H1 (cell line): ENCODE measurements around the gene ERO1A. TPM values are rescaled to one million over a fixed set of nuclear protein-coding genes. Genes with fewer than 3 reads are reported as not detected.

Experiments
- NRF1 ChIP-seq: IDR thresholded peaks from 2 replicates; pipeline ENCODE4 v1.6.1; 2011; ENCODE audit warnings: mild to moderate bottlenecking, low read depth, low read length, improper control_type of control experiment
- polyA plus RNA-seq, 7 experiments: library from polyadenylated mRNA; depleted of rRNA in 3 of 7; stranded (reverse) in 5 of 7; unstranded in 2 of 7; fragments of >200 nt in 5 of 7; fragments of 200-250 nt in 2 of 7; gene quantifications; 1 replicate in 5 of 7; 2 replicates in 1 of 7; 4 replicates in 1 of 7; pipeline versions ENCODE4 v1.2.1 to v1.2.3, GENCODE V29; 2011 to 2013; ENCODE audit warnings: missing spikeins in 2 of 7, mixed read lengths in 2 of 7
- total RNA-seq: library from RNA; stranded (reverse); fragmentation: NEBNext Ultra II Directional; extraction: Animal tissue kit (Norgen Biotek cat#: 25700); gene quantifications from 2 replicates; pipeline ENCODE4 v1.2.1, GENCODE V29; 2021

The ERO1A gene
- total and polyA plus RNA-seq, 2 of the 8 experiments (the other 6 are each of a cell fraction or from before 2014, with no cell fraction given): 15.7 to 42.0 TPM

DNA sequence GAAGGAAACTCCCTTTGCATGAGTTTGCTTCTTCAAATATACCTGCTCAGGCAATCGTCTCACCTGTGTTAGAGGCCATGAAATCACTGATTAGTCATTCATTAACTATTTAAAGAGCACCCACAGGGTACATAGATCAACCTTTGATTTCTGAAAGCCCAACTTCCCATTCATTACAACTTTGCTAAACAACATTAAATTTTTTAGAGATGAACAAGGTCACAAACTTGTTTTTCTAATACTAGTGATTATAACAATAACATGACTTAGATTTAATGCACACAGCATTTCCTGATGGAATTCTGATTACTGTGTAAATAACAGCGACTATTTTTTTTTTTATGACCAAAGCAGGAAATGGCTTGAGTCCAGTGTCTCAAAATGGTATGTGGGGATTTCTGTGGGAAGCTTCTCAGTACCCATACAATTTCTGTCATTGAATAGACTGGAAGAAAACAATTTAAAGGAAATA, 5.4 kb upstream of the ERO1A start (continued):
- TF ChIP-seq NRF1: no peak
